Endothelial cell of umbilical vein (primary cell): ENCODE results near the gene KCTD20. TPM values are rescaled to one million over a fixed set of nuclear protein-coding genes. Genes with fewer than 3 reads are reported as not detected.

Experiments used
- BruUV-seq: library from RNA; stranded (reverse); fragments of 400-500 nt; replicated peaks from 2 replicates; lab custom pipeline; 2021; lab: Mats Ljungman, UMichigan
- CTCF ChIA-PET: fragments of 300-600, 350-600 bp; sonication (Branson Sonifier 250); formaldehyde crosslinking; loops from one replicate; lab custom pipeline; 2021; ENCODE audit warnings: antibody characterized with exemption, inconsistent platforms; lab: Charles Lee
- POLR2A ChIA-PET: fragments of 300-600, 350-600 bp; sonication (Branson Sonifier 250); formaldehyde crosslinking; loops from one replicate; lab custom pipeline; 2021; ENCODE audit warnings: antibody characterized with exemption, inconsistent platforms; lab: Charles Lee
- DNase-seq: peaks from one replicate; pipeline ENCODE4 v3.0.0-alpha.2; 2011; ENCODE audit warnings: low read depth, low spot score
- FAIRE-seq: peaks from 2 replicates; lab custom pipeline; 2011; peaks lifted over from hg19 to GRCh38; lab: Jason Lieb, UNC
- H2AFZ ChIP-seq: 2 replicates; pipeline ENCODE4 v1.6.0; 2012; ENCODE audit warnings: low read depth, low read length, control low read depth, inconsistent platforms
- H3K27ac ChIP-seq: 2 replicates; pipeline ENCODE4 v1.5.1; 2011; ENCODE audit warnings: low read depth, mild to moderate bottlenecking, control low read depth, low read length, moderate library complexity; ENCODE audit not compliant: insufficient read depth
- H3K27me3 ChIP-seq, 2 experiments: 2 replicates each; pipeline versions ENCODE4 v1.6.0 to v1.6.1; 2011; ENCODE audit warnings: low read length in 2 of 2, mixed read lengths in 1 of 2; ENCODE audit not compliant: control insufficient read depth in 2 of 2, insufficient read depth in 2 of 2
- H3K36me3 ChIP-seq, 2 experiments: 2 replicates in 1 of 2; 3 replicates in 1 of 2; pipeline ENCODE4 v1.5.1; 2011; ENCODE audit warnings: low read length in 2 of 2, mild to moderate bottlenecking in 1 of 2, moderate library complexity in 1 of 2; ENCODE audit not compliant: control insufficient read depth in 2 of 2, insufficient read depth in 2 of 2; ENCODE audit errors: extremely low read depth in 1 of 2
- H3K4me1 ChIP-seq: 3 replicates; pipeline ENCODE4 v1.5.1; 2011; ENCODE audit warnings: mild to moderate bottlenecking, low read length; ENCODE audit not compliant: control insufficient read depth, insufficient read depth; ENCODE audit errors: extremely low read depth
- H3K4me2 ChIP-seq: 2 replicates; pipeline ENCODE4 v1.6.1; 2011; ENCODE audit warnings: low read length, control low read depth, mixed read lengths; ENCODE audit not compliant: insufficient read depth
- H3K4me3 ChIP-seq, 3 experiments: fragments of 200-600 bp in 1 of 3; sonication (generic), shearing (Covaris generic) in 1 of 3; replicated peaks in 1 of 3; 2 replicates each; pipeline ENCODE4 v1.5.1; 2011 to 2016; ENCODE audit warnings: control low read depth in 3 of 3, low read length in 3 of 3, mild to moderate bottlenecking in 2 of 3, inconsistent platforms in 1 of 3, low read depth in 1 of 3, moderate library complexity in 1 of 3; ENCODE audit not compliant: insufficient read depth in 1 of 3
- H3K79me2 ChIP-seq: 2 replicates; pipeline ENCODE4 v1.6.0; 2012; ENCODE audit warnings: low read length, inconsistent platforms; ENCODE audit not compliant: control insufficient read depth, insufficient read depth
- H3K9ac ChIP-seq: replicated peaks from 2 replicates; pipeline ENCODE3; 2011; ENCODE audit warnings: low read length, control low read depth; ENCODE audit not compliant: insufficient read depth; ENCODE audit errors: extremely low read depth
- H3K9me1 ChIP-seq: replicated peaks from 3 replicates; pipeline ENCODE4 v1.6.0; 2011; ENCODE audit warnings: mild to moderate bottlenecking, low read length; ENCODE audit not compliant: control insufficient read depth, insufficient read depth; ENCODE audit errors: extremely low read depth
- H3K9me3 ChIP-seq: replicated peaks from 2 replicates; pipeline ENCODE4 v1.5.1; 2012; ENCODE audit warnings: low read length, inconsistent platforms; ENCODE audit not compliant: control insufficient read depth, insufficient read depth
- H4K20me1 ChIP-seq: replicated peaks from 2 replicates; pipeline ENCODE3; 2011; ENCODE audit warnings: mild to moderate bottlenecking, low read length; ENCODE audit not compliant: control insufficient read depth, insufficient read depth; ENCODE audit errors: extremely low read depth
- EZH2 ChIP-seq: IDR thresholded peaks from 2 replicates; pipeline ENCODE4 v1.6.1; 2012; ENCODE audit warnings: borderline replicate concordance, low read depth, mild to moderate bottlenecking, moderate library complexity, low read length, inconsistent platforms; ENCODE audit not compliant: severe bottlenecking
- FOS ChIP-seq: IDR thresholded peaks from 2 replicates; pipeline ENCODE4 v1.6.1; 2011; ENCODE audit warnings: mild to moderate bottlenecking, low read length, moderate library complexity, borderline replicate concordance; ENCODE audit not compliant: insufficient read depth
- GATA2 ChIP-seq: IDR thresholded peaks from 2 replicates; pipeline ENCODE4 v1.7.0; 2011; ENCODE audit warnings: low read depth, mild to moderate bottlenecking, moderate library complexity, mixed read lengths, low read length; ENCODE audit not compliant: insufficient read length, insufficient read depth
- JUN ChIP-seq: IDR thresholded peaks from 2 replicates; pipeline ENCODE4 v1.6.1; 2011; ENCODE audit warnings: borderline replicate concordance, low read depth; ENCODE audit not compliant: insufficient read length, insufficient read depth
- MYC ChIP-seq: IDR thresholded peaks from one replicate; pipeline ENCODE4 v1.6.1; 2011; ENCODE audit warnings: mild to moderate bottlenecking, low read depth, low read length
- POLR2A ChIP-seq: IDR thresholded peaks from 2 replicates; pipeline ENCODE4 v1.6.1; 2012; ENCODE audit warnings: low read depth, mild to moderate bottlenecking, control low read depth, low read length
- POLR2AphosphoS5 ChIP-seq: IDR thresholded peaks from 2 replicates; pipeline ENCODE4 v1.6.1; 2012; ENCODE audit warnings: low read depth, mild to moderate bottlenecking, control low read depth, low read length, moderate library complexity; ENCODE audit not compliant: insufficient read depth
- dilution Hi-C: fragments of 300-500 bp; cut with MboI; formaldehyde crosslinking; loops from one replicate; pipeline ENCODE4 v1.15.0; 2019; ENCODE audit warnings: low sequenced_read_pairs; ENCODE audit not compliant: extremely low pct_ligation_motif_present
- intact Hi-C: fragments of 100-400 bp; cut with micrococcal nuclease; formaldehyde crosslinking; loops from one replicate; pipeline ENCODE4 v1.10.0; 2022
- polyA plus RNA-seq, 4 experiments: library from polyadenylated mRNA; depleted of rRNA in 3 of 4; stranded (reverse) in 3 of 4; unstranded in 1 of 4; fragments of >200 nt; gene quantifications; 2 replicates each; pipeline versions ENCODE4 v1.2.1 to v1.2.3, GENCODE V29; 2011 to 2012; ENCODE audit warnings: missing spikeins in 1 of 4
- total RNA-seq: library from RNA; stranded (reverse); gene quantifications from 2 replicates; pipeline ENCODE4 v1.2.3, GENCODE V29; 2021
- TF ChIP-seq, protein P1 (sequence below): IDR thresholded peaks from 2 replicates; pipeline ENCODE4 v1.6.1; 2011; ENCODE audit not compliant: insufficient read depth, insufficient read length
- TF ChIP-seq, protein P2 (sequence below), 2 donors: IDR thresholded peaks; 1 replicate in 1 of 2; 2 replicates in 1 of 2; pipeline ENCODE4 v1.5.1; 2011; ENCODE audit warnings: low read length in 2 of 2, mild to moderate bottlenecking in 2 of 2, moderate library complexity in 2 of 2, control low read depth in 1 of 2, inconsistent platforms in 1 of 2, low read depth in 1 of 2; ENCODE audit not compliant: insufficient read depth in 1 of 2; ENCODE audit errors: extremely low read depth in 1 of 2

KCTD20 gene
- total and polyA plus RNA-seq, 2 donors (not counting 3 experiments of a cell fraction or from before 2014, with no cell fraction given), result 26.2 to 47.2 TPM

DNA sequence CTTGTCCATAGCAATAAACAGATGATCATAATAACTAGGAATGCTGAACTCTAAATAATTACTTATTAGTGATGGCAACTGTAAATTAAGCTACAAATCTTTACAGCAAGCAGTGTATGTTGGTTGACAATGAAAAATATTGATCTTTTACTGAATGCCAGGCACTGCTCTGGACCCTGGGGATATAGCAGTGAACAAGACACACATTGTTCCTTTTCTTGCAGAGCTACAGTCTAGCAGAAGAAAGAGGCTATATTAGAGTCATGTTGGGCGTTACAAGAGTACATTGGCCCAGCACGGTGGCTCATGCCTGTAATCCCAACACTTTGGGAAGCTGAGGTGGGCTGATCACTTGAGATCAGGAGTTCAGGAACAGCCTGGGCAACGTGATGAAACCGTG lies 11.6 kb upstream of the KCTD20 start:
- Histone ChIP-seq H3K9me1 (no peaks in the 10 kb centered on the region), H3K79me2 (no peaks in the 10 kb centered on the region), H3K9me3 (no peaks in the 10 kb centered on the region), H3K4me1 (no peaks in the 10 kb centered on the region), H3K27me3 (no peaks in the 10 kb centered on the region), H3K4me2 (no peak overlapping the region), H2AFZ (no peak overlapping the region), H3K36me3 (no peaks in the 10 kb centered on the region), H3K9ac (no peak overlapping the region), H3K4me3 (no peak overlapping the region), H3K27ac (no peak overlapping the region), H4K20me1 (no peaks in the 10 kb centered on the region)
- BruUV-seq, result no TSS peak
- FAIRE-seq (no peak), DNase-seq (no peak)
- dilution Hi-C loops (no loop called here), intact Hi-C loops (no loop called here)
- ChIA-PET CTCF (interaction anchor here (0.8 to 2.0 kb wide), 5 partner anchors 8 to 148 kb away, joined by 3 to 8 read pairs (median 4); no protein-coding TSS in a partner anchor), POLR2A (no interaction called here)
- no peak for TF ChIP-seq POLR2A
- no peak for TF ChIP-seq FOS
- TF ChIP-seq GATA2, result no peak
- TF ChIP-seq EZH2, result no peak
- TF ChIP-seq MYC, result no peak
- TF ChIP-seq, protein P1, sequence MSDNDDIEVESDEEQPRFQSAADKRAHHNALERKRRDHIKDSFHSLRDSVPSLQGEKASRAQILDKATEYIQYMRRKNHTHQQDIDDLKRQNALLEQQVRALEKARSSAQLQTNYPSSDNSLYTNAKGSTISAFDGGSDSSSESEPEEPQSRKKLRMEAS, result no peak
- TF ChIP-seq, protein P2, sequence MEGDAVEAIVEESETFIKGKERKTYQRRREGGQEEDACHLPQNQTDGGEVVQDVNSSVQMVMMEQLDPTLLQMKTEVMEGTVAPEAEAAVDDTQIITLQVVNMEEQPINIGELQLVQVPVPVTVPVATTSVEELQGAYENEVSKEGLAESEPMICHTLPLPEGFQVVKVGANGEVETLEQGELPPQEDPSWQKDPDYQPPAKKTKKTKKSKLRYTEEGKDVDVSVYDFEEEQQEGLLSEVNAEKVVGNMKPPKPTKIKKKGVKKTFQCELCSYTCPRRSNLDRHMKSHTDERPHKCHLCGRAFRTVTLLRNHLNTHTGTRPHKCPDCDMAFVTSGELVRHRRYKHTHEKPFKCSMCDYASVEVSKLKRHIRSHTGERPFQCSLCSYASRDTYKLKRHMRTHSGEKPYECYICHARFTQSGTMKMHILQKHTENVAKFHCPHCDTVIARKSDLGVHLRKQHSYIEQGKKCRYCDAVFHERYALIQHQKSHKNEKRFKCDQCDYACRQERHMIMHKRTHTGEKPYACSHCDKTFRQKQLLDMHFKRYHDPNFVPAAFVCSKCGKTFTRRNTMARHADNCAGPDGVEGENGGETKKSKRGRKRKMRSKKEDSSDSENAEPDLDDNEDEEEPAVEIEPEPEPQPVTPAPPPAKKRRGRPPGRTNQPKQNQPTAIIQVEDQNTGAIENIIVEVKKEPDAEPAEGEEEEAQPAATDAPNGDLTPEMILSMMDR (IDR thresholded peaks at IDR 0.05; ENCODE audit: extremely low read depth in 1 of 2, insufficient read depth in 1 of 2, low read depth in 1 of 2, low read length in 2 of 2), result no peak
- no peak for TF ChIP-seq JUN
- no peak for TF ChIP-seq POLR2AphosphoS5
